Keratinocyte (primary cell): ENCODE results near the gene RAB11FIP5.

Source experiments
- CTCF ChIP-seq, 3 experiments: IDR thresholded peaks in 1 of 3; conservative IDR thresholded peaks in 1 of 3; optimal IDR thresholded peaks in 1 of 3; 2 replicates in 2 of 3; 3 replicates in 1 of 3; pipeline versions ENCODE3 to v1.5.1; 2011; ENCODE audit warnings: low read length in 3 of 3, mild to moderate bottlenecking in 3 of 3, moderate library complexity in 2 of 3, control low read depth in 1 of 3, inconsistent platforms in 1 of 3; ENCODE audit not compliant: insufficient read depth in 2 of 3; ENCODE audit errors: extremely low read depth in 1 of 3
- EZH2 ChIP-seq: IDR thresholded peaks from one replicate; pipeline ENCODE4 v1.6.1; 2012; ENCODE audit warnings: inconsistent platforms, mild to moderate bottlenecking, low read length, moderate library complexity

GRCh38 chr2:73059106-73059505 lies 53.6 kb downstream of the RAB11FIP5 start:
- no peak for TF ChIP-seq CTCF (optimal IDR thresholded peaks at IDR 0.05 in 1 of 3, IDR thresholded peaks at IDR 0.05 in 1 of 3, conservative IDR thresholded peaks at IDR 0.05 in 1 of 3; ENCODE audit: extremely low read depth in 1 of 3, insufficient read depth in 2 of 3, low read length in 3 of 3)
- TF ChIP-seq EZH2: no peak
